Measurements from ENCODE around the gene GNE.

GNE gene

DNA sequence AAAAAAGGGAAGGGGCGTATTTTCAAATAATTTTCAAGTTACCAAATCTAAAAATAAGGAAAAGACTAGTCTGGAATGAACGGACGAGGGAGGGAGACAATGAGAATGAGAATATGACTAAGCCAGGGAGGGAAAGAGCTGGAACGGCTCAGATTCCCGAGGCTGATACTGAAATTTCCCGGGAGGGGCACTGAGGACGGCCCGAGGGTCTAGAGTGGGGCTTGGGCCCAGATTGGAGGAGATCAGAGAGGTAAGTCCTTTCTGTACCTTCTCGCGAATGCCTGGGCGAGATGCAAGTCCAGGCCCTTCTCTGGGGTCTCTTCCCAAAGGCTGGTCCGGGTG is 92.5 kb downstream of the GNE start:
- no peaks in the 10 kb centered on the region for H3K79me2 ChIP-seq (ENCODE audit: control insufficient read depth, low read length)
- H3K27ac ChIP-seq (ENCODE audit: low read depth, low read length): no peak overlapping the region
- H4K20me1 ChIP-seq (ENCODE audit: control insufficient read depth, insufficient read depth, low read depth, low read length): no peaks in the 10 kb centered on the region
- no peaks in the 10 kb centered on the region for H3F3A ChIP-seq (ENCODE audit: control insufficient read depth, insufficient read depth)
- H3K4me1 ChIP-seq (ENCODE audit: control insufficient read depth, low read length): peaks cover 6% of the 10 kb centered on the region
- peaks cover 15% of the 10 kb centered on the region for H3K27me3 ChIP-seq (ENCODE audit: control insufficient read depth, low read length)
- H3K9me2 ChIP-seq (replicated peaks; ENCODE audit: control insufficient read depth, low read length): no peaks in the 10 kb centered on the region
- H3K9me3 ChIP-seq (ENCODE audit: control insufficient read depth, insufficient read depth, low read length): no peaks in the 10 kb centered on the region
- H3K4me3 ChIP-seq (ENCODE audit: low read length): no peak overlapping the region
- no peaks in the 10 kb centered on the region for H3K36me3 ChIP-seq (ENCODE audit: control insufficient read depth, low read length)
- no peak for TF ChIP-seq EZH2phosphoT487 (IDR thresholded peaks at IDR 0.05; ENCODE audit: borderline replicate concordance, low read length)
- TF ChIP-seq CTCF (IDR thresholded peaks at IDR 0.05; ENCODE audit: low read depth, low read length, poor library complexity, severe bottlenecking): no peak
- H3K4me2 ChIP-seq (ENCODE audit: low read length): no peak overlapping the region

DNA sequence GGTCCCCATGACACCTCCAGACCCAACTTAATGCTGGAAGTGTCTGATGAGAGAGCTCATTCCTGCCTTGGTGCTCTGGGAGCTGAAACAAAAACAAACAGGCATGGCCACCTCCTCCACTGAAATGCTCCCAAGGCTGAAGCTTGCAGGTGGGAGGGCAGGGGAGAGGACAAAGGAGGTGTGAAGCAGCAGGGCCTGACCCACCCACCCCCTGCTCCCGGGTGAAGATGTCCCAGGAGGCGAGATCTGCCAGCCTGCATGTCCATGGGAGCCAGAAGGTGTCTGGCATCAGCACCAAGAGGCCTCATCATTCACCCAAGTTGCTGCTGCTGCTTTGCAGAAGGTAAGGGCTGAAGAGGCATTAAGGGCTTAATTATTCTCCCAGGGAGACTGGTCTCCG is 93.3 kb downstream of the GNE start:
- Histone ChIP-seq H4K20me1 (ENCODE audit: control insufficient read depth, insufficient read depth, low read depth, low read length) (no peaks in the 10 kb centered on the region), H3K27ac (ENCODE audit: low read depth, low read length) (no peak overlapping the region), H3K4me1 (ENCODE audit: control insufficient read depth, low read length) (peaks cover 6% of the 10 kb centered on the region), H3K27me3 (ENCODE audit: control insufficient read depth, low read length) (peaks cover 15% of the 10 kb centered on the region), H3K4me2 (ENCODE audit: low read length) (no peak overlapping the region), H3K9me2 (replicated peaks; ENCODE audit: control insufficient read depth, low read length) (no peaks in the 10 kb centered on the region), H3K4me3 (ENCODE audit: low read length) (no peak overlapping the region), H3K36me3 (ENCODE audit: control insufficient read depth, low read length) (no peaks in the 10 kb centered on the region), H3K9me3 (ENCODE audit: control insufficient read depth, insufficient read depth, low read length) (no peaks in the 10 kb centered on the region), H3F3A (ENCODE audit: control insufficient read depth, insufficient read depth) (no peaks in the 10 kb centered on the region), H3K79me2 (ENCODE audit: control insufficient read depth, low read length) (no peaks in the 10 kb centered on the region)
- TF ChIP-seq EZH2phosphoT487 (IDR thresholded peaks at IDR 0.05; ENCODE audit: borderline replicate concordance, low read length): no peak
- TF ChIP-seq CTCF (IDR thresholded peaks at IDR 0.05; ENCODE audit: low read depth, low read length, poor library complexity, severe bottlenecking): no peak

Data from DOHH2 (cell line).